ENCODE results near the gene ITPRIP.

DNA sequence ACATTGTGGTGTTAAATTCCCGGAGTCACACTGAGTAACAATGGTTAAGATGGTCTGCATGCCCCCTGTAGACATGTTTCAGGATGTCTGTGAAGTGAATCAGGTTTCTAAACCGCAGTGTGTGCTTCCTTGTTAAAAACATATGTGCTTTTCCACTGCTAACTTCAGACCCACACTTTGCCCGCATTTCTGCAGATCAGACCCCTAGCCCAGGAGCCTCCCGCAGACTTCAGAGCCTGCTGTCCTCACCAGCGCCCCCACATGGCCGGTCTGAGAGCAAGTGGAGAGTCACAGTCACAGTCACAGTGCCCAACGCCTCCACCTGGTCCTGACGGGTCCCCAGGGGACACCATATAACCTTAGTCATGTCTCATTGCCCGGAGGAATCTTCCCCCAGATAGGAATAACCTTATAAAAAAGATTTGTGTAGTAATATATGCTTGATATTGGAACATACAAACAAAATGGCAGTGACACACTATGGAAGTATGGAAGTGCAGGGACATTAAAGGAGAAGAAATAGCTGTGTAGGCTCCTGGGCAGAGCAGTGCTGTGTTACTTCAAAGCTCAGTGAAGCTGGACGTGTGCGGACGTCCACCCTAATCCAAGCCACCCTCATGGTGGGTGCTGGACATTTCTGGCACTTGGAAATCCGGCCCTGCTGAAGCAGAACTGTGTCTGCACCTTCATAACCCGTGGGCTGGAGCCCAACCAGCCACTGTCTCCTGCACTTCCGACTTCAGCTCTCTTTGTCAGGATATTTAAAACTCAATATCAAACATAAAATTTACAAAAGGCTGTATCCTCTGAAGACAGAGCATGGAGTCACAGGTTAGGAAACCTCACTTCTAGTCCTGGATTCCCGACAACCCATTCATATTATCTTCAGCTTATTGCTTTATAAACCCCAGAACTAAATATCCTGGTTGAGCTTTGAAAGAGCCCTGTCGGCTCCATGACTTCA, 40.3 kb downstream of the ITPRIP start:
- TF ChIP-seq, protein P1, sequence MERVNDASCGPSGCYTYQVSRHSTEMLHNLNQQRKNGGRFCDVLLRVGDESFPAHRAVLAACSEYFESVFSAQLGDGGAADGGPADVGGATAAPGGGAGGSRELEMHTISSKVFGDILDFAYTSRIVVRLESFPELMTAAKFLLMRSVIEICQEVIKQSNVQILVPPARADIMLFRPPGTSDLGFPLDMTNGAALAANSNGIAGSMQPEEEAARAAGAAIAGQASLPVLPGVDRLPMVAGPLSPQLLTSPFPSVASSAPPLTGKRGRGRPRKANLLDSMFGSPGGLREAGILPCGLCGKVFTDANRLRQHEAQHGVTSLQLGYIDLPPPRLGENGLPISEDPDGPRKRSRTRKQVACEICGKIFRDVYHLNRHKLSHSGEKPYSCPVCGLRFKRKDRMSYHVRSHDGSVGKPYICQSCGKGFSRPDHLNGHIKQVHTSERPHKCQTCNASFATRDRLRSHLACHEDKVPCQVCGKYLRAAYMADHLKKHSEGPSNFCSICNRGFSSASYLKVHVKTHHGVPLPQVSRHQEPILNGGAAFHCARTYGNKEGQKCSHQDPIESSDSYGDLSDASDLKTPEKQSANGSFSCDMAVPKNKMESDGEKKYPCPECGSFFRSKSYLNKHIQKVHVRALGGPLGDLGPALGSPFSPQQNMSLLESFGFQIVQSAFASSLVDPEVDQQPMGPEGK (CRISPR knock-in tag; IDR thresholded peaks at IDR 0.05; ENCODE audit: borderline replicate concordance) = no peak
- no peak for TF ChIP-seq OSR1 (CRISPR knock-in tag; IDR thresholded peaks at IDR 0.05)
- no peak for TF ChIP-seq ZFP3 (CRISPR knock-in tag; IDR thresholded peaks at IDR 0.05)
- TF ChIP-seq, protein P2, sequence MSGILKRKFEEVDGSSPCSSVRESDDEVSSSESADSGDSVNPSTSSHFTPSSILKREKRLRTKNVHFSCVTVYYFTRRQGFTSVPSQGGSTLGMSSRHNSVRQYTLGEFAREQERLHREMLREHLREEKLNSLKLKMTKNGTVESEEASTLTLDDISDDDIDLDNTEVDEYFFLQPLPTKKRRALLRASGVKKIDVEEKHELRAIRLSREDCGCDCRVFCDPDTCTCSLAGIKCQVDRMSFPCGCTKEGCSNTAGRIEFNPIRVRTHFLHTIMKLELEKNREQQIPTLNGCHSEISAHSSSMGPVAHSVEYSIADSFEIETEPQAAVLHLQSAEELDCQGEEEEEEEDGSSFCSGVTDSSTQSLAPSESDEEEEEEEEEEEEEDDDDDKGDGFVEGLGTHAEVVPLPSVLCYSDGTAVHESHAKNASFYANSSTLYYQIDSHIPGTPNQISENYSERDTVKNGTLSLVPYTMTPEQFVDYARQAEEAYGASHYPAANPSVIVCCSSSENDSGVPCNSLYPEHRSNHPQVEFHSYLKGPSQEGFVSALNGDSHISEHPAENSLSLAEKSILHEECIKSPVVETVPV (CRISPR knock-in tag; IDR thresholded peaks at IDR 0.05) = no peak
- TF ChIP-seq ZC3H10 (CRISPR knock-in tag; IDR thresholded peaks at IDR 0.05) = no peak
- no peak for TF ChIP-seq RARB (CRISPR knock-in tag; IDR thresholded peaks at IDR 0.05)
